Endodermal cell (in vitro differentiated cells): ENCODE data around the gene GNAI2. TPM values are rescaled to one million over a fixed set of nuclear protein-coding genes. Genes with fewer than 3 reads are reported as not detected.

ENCODE experiments used
- DNase-seq: peaks from one replicate; pipeline ENCODE4 v3.0.0-alpha.2; 2017
- H3K27ac ChIP-seq: 2 replicates; pipeline ENCODE4 v1.5.1; 2013; ENCODE audit warnings: mild to moderate bottlenecking, low read depth, low read length, moderate library complexity
- H3K27me3 ChIP-seq: 2 replicates; pipeline ENCODE4 v1.6.1; 2013; ENCODE audit warnings: mild to moderate bottlenecking, low read length, moderate library complexity; ENCODE audit not compliant: insufficient read depth, control insufficient read depth, poor library complexity, severe bottlenecking
- H3K36me3 ChIP-seq: 2 replicates; pipeline ENCODE4 v1.7.0; 2013; ENCODE audit warnings: mild to moderate bottlenecking, low read length, moderate library complexity; ENCODE audit not compliant: control insufficient read depth, insufficient read depth
- H3K4me1 ChIP-seq: one replicate; pipeline ENCODE4 v1.7.0; 2013; ENCODE audit warnings: low read length; ENCODE audit not compliant: control insufficient read depth, insufficient read depth
- H3K4me3 ChIP-seq: 2 replicates; pipeline ENCODE4 v1.5.1; 2013; ENCODE audit warnings: mild to moderate bottlenecking, low read length, moderate library complexity
- H3K9ac ChIP-seq: 2 replicates; pipeline ENCODE4 v1.6.1; 2013; ENCODE audit warnings: mild to moderate bottlenecking, low read length, moderate library complexity; ENCODE audit not compliant: poor library complexity, severe bottlenecking; ENCODE audit errors: extremely low read depth
- H3K9me3 ChIP-seq: 2 replicates; pipeline ENCODE4 v1.6.1; 2013; ENCODE audit warnings: mild to moderate bottlenecking, low read length, moderate library complexity; ENCODE audit not compliant: control insufficient read depth
- H3K27ac Mint-ChIP-seq: 2 replicates; pipeline ENCODE4 v1.8.0; 2020; ENCODE audit warnings: mixed read lengths
- H3K27me3 Mint-ChIP-seq: 2 replicates; pipeline ENCODE4 v1.8.0; 2021; ENCODE audit warnings: mild to moderate bottlenecking, mixed read lengths; ENCODE audit not compliant: insufficient read depth
- H3K36me3 Mint-ChIP-seq: 2 replicates; pipeline ENCODE4 v1.8.0; 2020; ENCODE audit warnings: low read depth, mixed read lengths
- H3K4me1 Mint-ChIP-seq: 2 replicates; pipeline ENCODE4 v1.8.0; 2020; ENCODE audit warnings: mixed read lengths
- H3K4me3 Mint-ChIP-seq: 2 replicates; pipeline ENCODE4 v1.8.0; 2020; ENCODE audit warnings: mild to moderate bottlenecking, moderate library complexity, mixed read lengths
- H3K9me3 Mint-ChIP-seq: 2 replicates; pipeline ENCODE4 v1.8.0; 2020; ENCODE audit warnings: mild to moderate bottlenecking, mixed read lengths
- WGBS, 2 experiments: methylation state at CpG; one replicate each; pipeline versions ENCODE4 v1.1.5 to v1.1.7; 2013; ENCODE audit warnings: missing lambda C conversion rate in 2 of 2, mixed read lengths in 1 of 2; ENCODE audit not compliant: insufficient coverage in 1 of 2, insufficient read length in 1 of 2; 5-methylcytosine and 5-hydroxymethylcytosine counted together
- total RNA-seq, 2 donors: library from RNA; stranded (reverse); fragmentation: NEBNext Ultra II Directional in 1 of 2; extraction: Animal tissue kit (Norgen Biotek cat#: 25700) in 1 of 2; gene quantifications; 2 replicates in 1 of 2; 3 replicates in 1 of 2; pipeline ENCODE4 v1.2.1, GENCODE V29; 2021
- TF ChIP-seq, protein P1 (sequence below): fragments of 200-600 bp; sonication (generic); conservative IDR thresholded peaks from 2 replicates; pipeline ENCODE4 v1.5.0; 2021; ENCODE audit warnings: antibody characterized with exemption, mild to moderate bottlenecking

Gene GNAI2
- total RNA-seq, 2 donors from 2014 or later: 243 to 278 TPM

DNA sequence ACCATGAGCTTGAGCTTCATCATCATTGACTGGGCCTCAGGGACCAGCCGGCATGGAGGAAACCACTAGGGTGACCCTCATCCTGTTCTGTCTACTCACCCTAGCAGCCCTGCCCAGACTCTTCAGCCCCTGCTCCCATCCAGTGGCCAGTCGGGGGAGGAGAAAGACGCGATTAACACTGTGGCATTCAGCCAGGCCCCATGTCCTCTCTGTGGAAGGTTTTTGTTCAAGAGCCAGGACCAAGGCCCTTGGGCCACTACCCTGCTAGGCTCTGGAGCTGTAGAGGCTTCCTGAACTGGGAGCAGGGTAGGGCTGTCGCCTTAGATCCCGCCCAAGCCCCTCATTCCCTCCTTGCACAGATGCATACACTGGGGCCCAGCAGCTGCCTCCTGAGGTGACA lies 15.9 kb upstream of the GNAI2 start:
- H3K27me3 Mint-ChIP-seq: peaks cover 17% of the 10 kb centered on the region
- Histone ChIP-seq H3K36me3 (no peaks in the 10 kb centered on the region), H3K9ac (no peak overlapping the region), H3K27ac (no peak overlapping the region), H3K27me3 (peaks cover 7% of the 10 kb centered on the region), H3K4me3 (no peak overlapping the region), H3K9me3 (no peaks in the 10 kb centered on the region), H3K4me1 (no peaks in the 10 kb centered on the region)
- H3K4me1 Mint-ChIP-seq: peaks cover 2% of the 10 kb centered on the region
- H3K4me3 Mint-ChIP-seq: no peak overlapping the region
- no peak for DNase-seq
- TF ChIP-seq, protein P1, sequence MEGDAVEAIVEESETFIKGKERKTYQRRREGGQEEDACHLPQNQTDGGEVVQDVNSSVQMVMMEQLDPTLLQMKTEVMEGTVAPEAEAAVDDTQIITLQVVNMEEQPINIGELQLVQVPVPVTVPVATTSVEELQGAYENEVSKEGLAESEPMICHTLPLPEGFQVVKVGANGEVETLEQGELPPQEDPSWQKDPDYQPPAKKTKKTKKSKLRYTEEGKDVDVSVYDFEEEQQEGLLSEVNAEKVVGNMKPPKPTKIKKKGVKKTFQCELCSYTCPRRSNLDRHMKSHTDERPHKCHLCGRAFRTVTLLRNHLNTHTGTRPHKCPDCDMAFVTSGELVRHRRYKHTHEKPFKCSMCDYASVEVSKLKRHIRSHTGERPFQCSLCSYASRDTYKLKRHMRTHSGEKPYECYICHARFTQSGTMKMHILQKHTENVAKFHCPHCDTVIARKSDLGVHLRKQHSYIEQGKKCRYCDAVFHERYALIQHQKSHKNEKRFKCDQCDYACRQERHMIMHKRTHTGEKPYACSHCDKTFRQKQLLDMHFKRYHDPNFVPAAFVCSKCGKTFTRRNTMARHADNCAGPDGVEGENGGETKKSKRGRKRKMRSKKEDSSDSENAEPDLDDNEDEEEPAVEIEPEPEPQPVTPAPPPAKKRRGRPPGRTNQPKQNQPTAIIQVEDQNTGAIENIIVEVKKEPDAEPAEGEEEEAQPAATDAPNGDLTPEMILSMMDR: no peak
- H3K27ac Mint-ChIP-seq: no peak overlapping the region
- H3K9me3 Mint-ChIP-seq: no peaks in the 10 kb centered on the region
- no peaks in the 10 kb centered on the region for H3K36me3 Mint-ChIP-seq
- 87 to 88% methylated on average over 5 to 6 of the region's 6 CpGs for WGBS, 2 experiments

DNA sequence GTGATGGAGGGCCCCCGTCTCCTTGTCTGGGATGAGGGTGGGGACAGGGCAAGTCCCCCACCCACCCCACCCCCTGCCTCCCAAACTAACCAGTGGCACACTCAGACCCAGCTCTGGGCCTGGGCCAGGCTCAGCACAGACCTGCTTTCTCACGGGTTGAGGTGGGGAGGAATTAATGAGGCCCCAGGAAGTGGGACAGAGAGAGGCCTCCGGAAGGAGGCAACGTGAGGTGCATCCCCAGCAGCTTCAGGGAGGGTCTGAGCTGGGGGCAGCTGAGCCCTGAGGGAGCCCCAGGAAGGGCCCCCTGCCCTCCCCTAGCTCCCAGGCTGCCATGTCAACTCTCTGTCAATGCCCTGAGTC lies 15.0 kb upstream of the GNAI2 start:
- H3K27ac ChIP-seq: no peak overlapping the region
- 93 to 100% methylated on average over 2 to 3 of the region's 4 CpGs for WGBS, 2 experiments
- DNase-seq: no peak
- no peak overlapping the region for H3K4me3 ChIP-seq
- TF ChIP-seq, protein P1: no peak
- H3K4me1 ChIP-seq: no peaks in the 10 kb centered on the region
- no peaks in the 10 kb centered on the region for H3K36me3 ChIP-seq
- H3K27me3 ChIP-seq: peaks cover 7% of the 10 kb centered on the region
- no peaks in the 10 kb centered on the region for H3K9me3 Mint-ChIP-seq
- no peak overlapping the region for H3K27ac Mint-ChIP-seq
- H3K36me3 Mint-ChIP-seq: no peaks in the 10 kb centered on the region
- no peaks in the 10 kb centered on the region for H3K9me3 ChIP-seq
- peaks cover 3% of the 10 kb centered on the region for H3K4me1 Mint-ChIP-seq
- H3K27me3 Mint-ChIP-seq: peaks cover 20% of the 10 kb centered on the region
- no peak overlapping the region for H3K9ac ChIP-seq
- H3K4me3 Mint-ChIP-seq: no peak overlapping the region

DNA sequence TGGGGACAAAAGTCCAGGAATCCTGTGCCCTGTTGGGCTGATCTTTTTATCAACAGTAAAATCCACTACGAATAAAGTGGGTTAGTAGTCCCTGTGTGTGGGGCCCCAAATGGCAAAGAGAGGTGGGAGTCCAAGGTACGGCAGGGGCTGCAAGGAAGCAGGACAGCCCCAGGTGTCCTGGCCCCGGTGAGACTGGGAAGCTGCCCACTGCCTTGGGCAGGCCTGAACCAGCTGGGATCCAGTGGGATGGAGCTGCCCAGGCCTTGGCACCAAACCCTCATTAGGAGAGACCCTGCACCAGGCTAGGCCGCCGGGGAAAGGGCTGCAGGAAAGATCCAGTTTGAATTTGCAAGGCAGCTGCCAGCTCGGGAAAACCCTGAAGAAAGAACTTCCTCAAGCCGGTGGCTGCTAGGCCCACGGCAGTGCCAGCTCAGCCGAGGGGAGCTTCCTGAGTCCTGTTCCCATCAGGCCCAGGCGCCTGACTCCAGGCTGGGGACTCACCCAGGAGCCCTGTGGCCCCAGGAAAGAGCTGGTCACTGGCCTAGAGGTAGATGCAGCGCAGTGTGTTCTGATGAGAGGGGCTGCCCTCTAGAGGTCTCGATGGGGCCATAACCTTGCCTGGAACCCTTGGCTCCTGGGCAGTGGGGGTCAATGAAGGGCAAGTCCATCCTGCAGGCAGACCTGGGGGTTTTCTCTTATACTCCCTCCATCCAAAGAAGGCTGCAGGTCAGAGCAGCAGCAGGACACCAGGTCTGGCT lies 14.4 kb upstream of the GNAI2 start:
- Mint-ChIP-seq H3K4me3 (no peak overlapping the region), H3K27me3 (peaks cover 25% of the 10 kb centered on the region), H3K4me1 (peaks cover 3% of the 10 kb centered on the region), H3K9me3 (no peaks in the 10 kb centered on the region), H3K27ac (no peak overlapping the region), H3K36me3 (no peaks in the 10 kb centered on the region)
- Histone ChIP-seq H3K9ac (no peak overlapping the region), H3K36me3 (no peaks in the 10 kb centered on the region), H3K27me3 (peaks cover 7% of the 10 kb centered on the region), H3K4me3 (no peak overlapping the region), H3K27ac (no peak overlapping the region), H3K4me1 (no peaks in the 10 kb centered on the region), H3K9me3 (no peaks in the 10 kb centered on the region)
- 77 to 78% methylated on average over 10 to 12 of the region's 12 CpGs for WGBS, 2 experiments
- TF ChIP-seq, protein P1: peak; percentile 74
- peak; percentile 91 for DNase-seq
